AML-193 (cell line): ENCODE results near the gene GDPD4.

Experiments used
- DNase-seq, 2 experiments: peaks; one replicate each; lab custom pipeline; 2025; lab: John Stamatoyannopoulos, UW

Gene GDPD4

GRCh38 chr11:77205467-77206263 is 95.8 kb downstream of the GDPD4 start:
- DNase-seq, result no peak

- no peak for DNase-seq
Observed at GRCh38 chr11:77204754-77205466, 96.6 kb downstream of the GDPD4 start.

- DNase-seq, result no peak
Observed at GRCh38 chr11:77203901-77204753, 97.4 kb downstream of the GDPD4 start.

GRCh38 chr11:77202941-77203900 is 98.3 kb downstream of the GDPD4 start:
- no peak for DNase-seq

GRCh38 chr11:77201991-77202841 is 99.3 kb downstream of the GDPD4 start:
- DNase-seq, result no peak

GRCh38 chr11:77201370-77201769 is 100.1 kb downstream of the GDPD4 start:
- DNase-seq, result no peak

- DNase-seq, result no peak
Observed at GRCh38 chr11:77200351-77201268, 100.9 kb downstream of the GDPD4 start.

GRCh38 chr11:77199137-77199745 is 102.2 kb downstream of the GDPD4 start:
- DNase-seq, result no peak

GRCh38 chr11:77198440-77198849 is 103.0 kb downstream of the GDPD4 start:
- no peak for DNase-seq

- no peak for DNase-seq
Observed at GRCh38 chr11:77197626-77198320, 103.7 kb downstream of the GDPD4 start.

GRCh38 chr11:77196961-77197360 is 104.5 kb downstream of the GDPD4 start:
- DNase-seq, result no peak

GRCh38 chr11:77195071-77195755 is 106.3 kb downstream of the GDPD4 start:
- DNase-seq, result no peak

GRCh38 chr11:77193911-77194830 is 107.3 kb downstream of the GDPD4 start:
- DNase-seq, result no peak

- DNase-seq, result no peak
Observed at GRCh38 chr11:77193167-77193566, 108.3 kb downstream of the GDPD4 start.

- DNase-seq, result no peak
Observed at GRCh38 chr11:77191823-77192495, 109.5 kb downstream of the GDPD4 start.

GRCh38 chr11:77191429-77191822 is 110.1 kb downstream of the GDPD4 start:
- DNase-seq, result no peak
